HepG2 (cell line): ENCODE measurements around the gene CHID1. TPM values are rescaled to one million over a fixed set of nuclear protein-coding genes. Genes with fewer than 3 reads are reported as not detected.

Experiments used
- BORCS8-MEF2B ChIP-seq: sonication (generic); formaldehyde crosslinking; IDR thresholded peaks from 2 replicates; pipeline ENCODE4 v1.8.0; 2022; ENCODE audit warnings: mild to moderate bottlenecking, missing genetic modification reagents
- CTCF ChIP-seq: sonication (generic); formaldehyde crosslinking; IDR thresholded peaks from 2 replicates; pipeline ENCODE4 v1.5.0; 2020; ENCODE audit warnings: mild to moderate bottlenecking, missing genetic modification reagents, moderate library complexity
- HDAC2 ChIP-seq: sonication (generic); formaldehyde crosslinking; IDR thresholded peaks from 2 replicates; pipeline ENCODE4 v1.4.0; 2020; ENCODE audit warnings: missing genetic modification reagents
- JUNB ChIP-seq: sonication (generic); formaldehyde crosslinking; IDR thresholded peaks from 2 replicates; pipeline ENCODE4 v1.8.0; 2022; ENCODE audit warnings: missing genetic modification reagents, mild to moderate bottlenecking, borderline replicate concordance
- KDM5B ChIP-seq: sonication (generic); formaldehyde crosslinking; IDR thresholded peaks from 2 replicates; pipeline ENCODE4 v1.4.0; 2020; ENCODE audit warnings: missing genetic modification reagents, mild to moderate bottlenecking, borderline replicate concordance
- MED13 ChIP-seq: sonication (generic); formaldehyde crosslinking; IDR thresholded peaks from 2 replicates; pipeline ENCODE4 v1.5.0; 2020; ENCODE audit warnings: missing genetic modification reagents
- RNF2 ChIP-seq: fragments of 450-650 bp; conservative IDR thresholded peaks from 2 replicates; pipeline ENCODE4 v1.6.1; 2016; ENCODE audit warnings: low read depth
- RNF219 ChIP-seq: sonication (generic); formaldehyde crosslinking; IDR thresholded peaks from 2 replicates; pipeline ENCODE4 v1.5.0; 2020; ENCODE audit warnings: mild to moderate bottlenecking, missing genetic modification reagents
- SP1 ChIP-seq, 2 experiments: fragments of 450-650 bp in 1 of 2; sonication (generic) in 1 of 2; formaldehyde crosslinking in 1 of 2; IDR thresholded peaks; 2 replicates each; pipeline versions ENCODE4 v1.4.0 to v1.6.1; 2016 to 2020; ENCODE audit warnings: missing genetic modification reagents in 1 of 2
- ZFYVE20 ChIP-seq: sonication (generic); formaldehyde crosslinking; IDR thresholded peaks from 2 replicates; pipeline ENCODE4 v1.8.0; 2023; ENCODE audit warnings: low read depth, mild to moderate bottlenecking, moderate library complexity, missing genetic modification reagents, borderline replicate concordance
- ZNF703 ChIP-seq: sonication (generic); formaldehyde crosslinking; IDR thresholded peaks from 2 replicates; pipeline ENCODE4 v1.5.1; 2020; ENCODE audit warnings: missing genetic modification reagents, mild to moderate bottlenecking, moderate library complexity, borderline replicate concordance
- polyA plus RNA-seq, 8 experiments: library from polyadenylated mRNA; depleted of rRNA in 3 of 8; stranded (reverse) in 7 of 8; unstranded in 1 of 8; fragments of >200 nt; fragmentation: Illumina TruSeq in 4 of 8; extraction: Trizol in 4 of 8; gene quantifications; 2 replicates each; pipeline versions ENCODE4 v1.2.1 to v1.2.3, GENCODE V29; 2011 to 2016; ENCODE audit warnings: low read depth in 4 of 8, missing spikeins in 1 of 8, mixed read lengths in 1 of 8; ENCODE audit not compliant: insufficient read depth in 1 of 8
- total RNA-seq, 5 experiments: library from RNA; depleted of rRNA; stranded (reverse); fragments of >200 nt; fragmentation: Illumina TruSeq; extraction: Trizol; gene quantifications; 2 replicates each; pipeline ENCODE4 v1.2.3, GENCODE V29; 2016; ENCODE audit warnings: low read depth in 1 of 5
- TF ChIP-seq, protein P1 (sequence below): sonication (generic); formaldehyde crosslinking; IDR thresholded peaks from 2 replicates; pipeline ENCODE4 v1.4.0; 2020; ENCODE audit warnings: missing genetic modification reagents, mild to moderate bottlenecking, borderline replicate concordance

The CHID1 gene
- total and polyA plus RNA-seq, 2 of the 13 experiments (the other 11 are each of a cell fraction or from before 2014, with no cell fraction given), result 65.1 to 93.6 TPM

DNA sequence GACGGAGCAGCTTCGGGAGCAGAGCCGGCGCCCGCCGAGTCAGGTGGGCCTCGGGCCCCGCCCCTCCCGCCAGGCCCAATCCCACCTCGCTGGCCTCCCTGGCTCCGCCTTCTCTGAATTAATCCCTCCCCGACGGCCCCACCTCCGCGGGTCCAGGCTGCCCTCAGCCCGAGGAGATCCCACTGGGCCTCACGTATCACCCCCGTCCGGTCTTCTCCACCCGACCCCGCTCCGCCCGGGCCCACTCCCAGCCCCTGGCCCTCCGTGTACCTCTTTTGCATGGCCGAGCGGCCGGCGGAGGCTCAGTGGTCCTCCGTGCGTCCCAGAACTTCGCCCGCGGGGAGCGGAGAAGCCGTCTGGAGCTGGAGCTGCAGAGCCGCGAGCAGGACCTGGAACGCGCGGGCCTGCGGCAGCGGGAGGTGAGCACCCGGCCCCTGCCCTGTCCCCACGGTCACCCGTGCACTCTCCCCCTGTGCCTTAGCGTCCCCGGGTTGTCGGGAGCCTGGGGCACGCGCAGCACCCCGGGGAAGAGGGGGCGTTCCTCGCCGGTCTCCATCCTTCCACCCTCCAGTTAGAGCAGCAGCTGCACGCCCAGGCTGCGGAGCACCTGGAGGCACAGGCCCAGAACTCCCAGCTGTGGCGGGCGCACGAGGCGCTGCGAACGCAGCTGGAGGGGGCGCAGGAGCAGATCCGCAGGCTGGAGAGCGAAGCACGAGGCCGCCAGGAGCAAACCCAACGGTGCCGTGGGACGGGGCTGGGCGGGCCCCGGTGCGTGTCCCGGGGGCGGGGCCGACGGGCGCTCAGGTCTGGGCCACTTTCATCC, 80.1 kb downstream of the CHID1 start (continued):
- TF ChIP-seq CTCF (CRISPR knock-in tag), result no peak
- TF ChIP-seq BORCS8-MEF2B, result no peak
- no peak for TF ChIP-seq SP1 (IDR thresholded peaks at IDR 0.05)
- peak; percentile 44 for TF ChIP-seq SP1 (CRISPR knock-in tag; IDR thresholded peaks at IDR 0.05)
- TF ChIP-seq RNF219 (CRISPR knock-in tag), result no peak
- TF ChIP-seq, protein P1, sequence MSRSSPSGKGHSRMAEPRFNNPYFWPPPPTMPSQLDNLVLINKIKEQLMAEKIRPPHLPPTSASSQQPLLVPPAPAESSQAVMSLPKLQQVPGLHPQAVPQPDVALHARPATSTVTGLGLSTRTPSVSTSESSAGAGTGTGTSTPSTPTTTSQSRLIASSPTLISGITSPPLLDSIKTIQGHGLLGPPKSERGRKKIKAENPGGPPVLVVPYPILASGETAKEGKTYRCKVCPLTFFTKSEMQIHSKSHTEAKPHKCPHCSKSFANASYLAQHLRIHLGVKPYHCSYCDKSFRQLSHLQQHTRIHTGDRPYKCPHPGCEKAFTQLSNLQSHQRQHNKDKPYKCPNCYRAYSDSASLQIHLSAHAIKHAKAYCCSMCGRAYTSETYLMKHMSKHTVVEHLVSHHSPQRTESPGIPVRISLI (CRISPR knock-in tag), result no peak
- no peak for TF ChIP-seq HDAC2
- TF ChIP-seq KDM5B, result no peak
- no peak for TF ChIP-seq ZNF703
- TF ChIP-seq ZFYVE20 (CRISPR knock-in tag), result no peak
- no peak for TF ChIP-seq MED13 (CRISPR knock-in tag)
- peak; percentile 42; the same call in 1 of the 2 replicates for TF ChIP-seq RNF2
- no peak for TF ChIP-seq JUNB (CRISPR knock-in tag)
